GM08714 (cell line): ENCODE data around the gene STK17A.
"Not testable (repeated sequence)": the region's sequence is repeated elsewhere in the genome, so short reads cannot be mapped to it uniquely, and the experiment has no call there.

Experiments
- H3K4me3 ChIP-seq: fragments of 200-500 bp; sonication (Bioruptor generic); 2 replicates; pipeline ENCODE4 v1.5.1; 2014; ENCODE audit warnings: mild to moderate bottlenecking, low read length, inconsistent platforms
- ZNF274 ChIP-seq: IDR thresholded peaks from 2 replicates; pipeline ENCODE4 v1.6.1; 2012; ENCODE audit warnings: mild to moderate bottlenecking, low read depth, low read length

STK17A gene

GRCh38 chr7:43584195-43584586, 1.3 kb downstream of the STK17A start:
- H3K4me3 ChIP-seq = peak overlapping the region; percentile 99
- no peak for TF ChIP-seq ZNF274

- H3K4me3 ChIP-seq = peak overlapping the region; percentile 99
Observed at GRCh38 chr7:43584733-43585132, 1.8 kb downstream of the STK17A start.

GRCh38 chr7:43585562-43585961, 2.7 kb downstream of the STK17A start:
- no peak for TF ChIP-seq ZNF274
- peak overlapping the region; percentile 99; the same call in 1 of the 2 replicates for H3K4me3 ChIP-seq

- peak overlapping the region; percentile 99; the same call in 1 of the 2 replicates for H3K4me3 ChIP-seq
- no peak for TF ChIP-seq ZNF274
Observed at GRCh38 chr7:43586251-43586900, 3.5 kb downstream of the STK17A start.

GRCh38 chr7:43588477-43589132, 5.7 kb downstream of the STK17A start:
- no peak overlapping the region; the same call in none of the 2 replicates for H3K4me3 ChIP-seq

GRCh38 chr7:43589133-43589478, 6.2 kb downstream of the STK17A start:
- no peak for TF ChIP-seq ZNF274

More at GRCh38 chr7:43588477-43589132, 5.7 kb downstream of the STK17A start:
- no peak for TF ChIP-seq ZNF274

GRCh38 chr7:43589728-43590127, 6.8 kb downstream of the STK17A start:
- TF ChIP-seq ZNF274 = no peak
- no peak overlapping the region for H3K4me3 ChIP-seq

More at GRCh38 chr7:43589133-43589478, 6.2 kb downstream of the STK17A start:
- H3K4me3 ChIP-seq = no peak overlapping the region

- peak overlapping the region; percentile 56 for H3K4me3 ChIP-seq
Observed at GRCh38 chr7:43590862-43591557, 8.1 kb downstream of the STK17A start.

GRCh38 chr7:43591558-43592180, 8.8 kb downstream of the STK17A start:
- no peak for TF ChIP-seq ZNF274
- H3K4me3 ChIP-seq = peak overlapping the region; percentile 56

More at GRCh38 chr7:43590862-43591557, 8.1 kb downstream of the STK17A start:
- no peak for TF ChIP-seq ZNF274

- no peak for TF ChIP-seq ZNF274
- no peak overlapping the region; the same call in 1 of the 2 replicates for H3K4me3 ChIP-seq
Observed at GRCh38 chr7:43592326-43592725, 9.4 kb downstream of the STK17A start.

GRCh38 chr7:43593010-43593409, 10.1 kb downstream of the STK17A start:
- no peak overlapping the region for H3K4me3 ChIP-seq
- no peak for TF ChIP-seq ZNF274

- TF ChIP-seq ZNF274 = no peak
Observed at GRCh38 chr7:43594020-43594419, 11.1 kb downstream of the STK17A start.

GRCh38 chr7:43596426-43596825, 13.5 kb downstream of the STK17A start:
- not testable (repeated sequence) for H3K4me3 ChIP-seq

More at GRCh38 chr7:43594020-43594419, 11.1 kb downstream of the STK17A start:
- H3K4me3 ChIP-seq = no peak overlapping the region

- TF ChIP-seq ZNF274 = no peak
- H3K4me3 ChIP-seq = no peak overlapping the region
Observed at GRCh38 chr7:43600056-43600455, 17.1 kb downstream of the STK17A start.
